ENCODE measurements around the gene SMYD3.

SMYD3 gene

GRCh38 chr1:245840971-245841370, 666.1 kb downstream of the SMYD3 start:
- Histone ChIP-seq H3K9me3 (ENCODE audit: control insufficient read depth, low read length) (no peaks in the 10 kb centered on the region), H3K36me3 (ENCODE audit: control insufficient read depth in 1 of 2, insufficient read depth in 2 of 2, low read depth in 1 of 2, low read length in 2 of 2) (peaks cover 0 to 6% of the 10 kb centered on the region in 2 experiments), H3K27ac (ENCODE audit: low read length, poor library complexity, severe bottlenecking) (no peak overlapping the region), H3K23ac (ENCODE audit: low read length in 2 of 2) (no peak overlapping the region), H2AK5ac (ENCODE audit: low read length, severe bottlenecking) (no peak overlapping the region), H2BK12ac (ENCODE audit: low read length in 2 of 2) (no peak overlapping the region), H3K4me3 (ENCODE audit: insufficient read depth in 1 of 2, low read depth in 1 of 2, low read length in 2 of 2) (no peak overlapping the region), H3K4me1 (ENCODE audit: control insufficient read depth, insufficient read depth, low read depth, low read length) (peaks cover 5% of the 10 kb centered on the region), H2BK15ac (ENCODE audit: low read depth, poor library complexity, severe bottlenecking) (no peak overlapping the region), H2BK120ac (ENCODE audit: low read depth, low read length) (no peak overlapping the region), H4K8ac (ENCODE audit: low read length) (no peak overlapping the region), H3K9ac (ENCODE audit: low read length) (no peak overlapping the region), H4K91ac (ENCODE audit: low read length) (no peak overlapping the region), H3K4ac (ENCODE audit: low read depth in 1 of 2, low read length in 2 of 2) (no peak overlapping the region), H2BK5ac (ENCODE audit: low read depth, low read length, poor library complexity, severe bottlenecking) (no peak overlapping the region), H3K4me2 (ENCODE audit: low read length, poor library complexity, severe bottlenecking) (no peak overlapping the region), H3K14ac (ENCODE audit: low read length in 2 of 2) (no peak overlapping the region), H3K79me1 (replicated peaks; ENCODE audit: low read length, poor library complexity, severe bottlenecking) (no peaks in the 10 kb centered on the region), H2AFZ (ENCODE audit: low read depth, low read length) (no peak overlapping the region), H3K18ac (ENCODE audit: low read depth in 1 of 2, low read length in 2 of 2) (no peak overlapping the region), H3K27me3 (ENCODE audit: control insufficient read depth in 1 of 2, insufficient read depth in 1 of 2, low read length in 2 of 2) (no peaks in the 10 kb centered on the region)
- no peak for DNase-seq
- WGBS: no CpG with 5 or more reads among the region's 2 CpGs

- Histone ChIP-seq H3K4me3 (ENCODE audit: insufficient read depth in 1 of 2, low read depth in 1 of 2, low read length in 2 of 2) (no peak overlapping the region), H3K4me2 (ENCODE audit: low read length, poor library complexity, severe bottlenecking) (no peak overlapping the region), H3K4me1 (ENCODE audit: control insufficient read depth, insufficient read depth, low read depth, low read length) (peaks cover 5% of the 10 kb centered on the region), H2BK120ac (ENCODE audit: low read depth, low read length) (no peak overlapping the region), H3K36me3 (ENCODE audit: control insufficient read depth in 1 of 2, insufficient read depth in 2 of 2, low read depth in 1 of 2, low read length in 2 of 2) (peaks cover 3 to 6% of the 10 kb centered on the region in 2 experiments), H3K9ac (ENCODE audit: low read length) (no peak overlapping the region), H2AK5ac (ENCODE audit: low read length, severe bottlenecking) (no peak overlapping the region), H3K79me1 (replicated peaks; ENCODE audit: low read length, poor library complexity, severe bottlenecking) (no peaks in the 10 kb centered on the region), H2BK12ac (ENCODE audit: low read length in 2 of 2) (no peak overlapping the region), H2BK15ac (ENCODE audit: low read depth, poor library complexity, severe bottlenecking) (no peak overlapping the region), H2BK5ac (ENCODE audit: low read depth, low read length, poor library complexity, severe bottlenecking) (no peak overlapping the region), H3K23ac (ENCODE audit: low read length in 2 of 2) (no peak overlapping the region), H3K4ac (ENCODE audit: low read depth in 1 of 2, low read length in 2 of 2) (no peak overlapping the region), H3K27me3 (ENCODE audit: control insufficient read depth in 1 of 2, insufficient read depth in 1 of 2, low read length in 2 of 2) (no peaks in the 10 kb centered on the region), H2AFZ (ENCODE audit: low read depth, low read length) (no peak overlapping the region), H3K18ac (ENCODE audit: low read depth in 1 of 2, low read length in 2 of 2) (no peak overlapping the region), H4K91ac (ENCODE audit: low read length) (no peak overlapping the region), H3K27ac (ENCODE audit: low read length, poor library complexity, severe bottlenecking) (peak overlapping the region; percentile 66), H3K9me3 (ENCODE audit: control insufficient read depth, low read length) (no peaks in the 10 kb centered on the region), H3K14ac (ENCODE audit: low read length in 2 of 2) (no peak overlapping the region), H4K8ac (ENCODE audit: low read length) (no peak overlapping the region)
- 78% methylated on average over 4 of the region's 5 CpGs for WGBS
- no peak for DNase-seq
These were observed 669.4 kb downstream of the SMYD3 start for GRCh38 chr1:245837718-245838117.

GRCh38 chr1:245835386-245835785, 671.7 kb downstream of the SMYD3 start:
- Histone ChIP-seq H3K4ac (ENCODE audit: low read depth in 1 of 2, low read length in 2 of 2) (no peak overlapping the region), H2AFZ (ENCODE audit: low read depth, low read length) (no peak overlapping the region), H3K9me3 (ENCODE audit: control insufficient read depth, low read length) (no peaks in the 10 kb centered on the region), H3K23ac (ENCODE audit: low read length in 2 of 2) (no peak overlapping the region), H4K8ac (ENCODE audit: low read length) (no peak overlapping the region), H3K79me1 (replicated peaks; ENCODE audit: low read length, poor library complexity, severe bottlenecking) (no peaks in the 10 kb centered on the region), H3K27me3 (ENCODE audit: control insufficient read depth in 1 of 2, insufficient read depth in 1 of 2, low read length in 2 of 2) (no peaks in the 10 kb centered on the region), H3K14ac (ENCODE audit: low read length in 2 of 2) (no peak overlapping the region), H2AK5ac (ENCODE audit: low read length, severe bottlenecking) (no peak overlapping the region), H2BK5ac (ENCODE audit: low read depth, low read length, poor library complexity, severe bottlenecking) (no peak overlapping the region), H2BK15ac (ENCODE audit: low read depth, poor library complexity, severe bottlenecking) (no peak overlapping the region), H3K4me2 (ENCODE audit: low read length, poor library complexity, severe bottlenecking) (no peak overlapping the region), H2BK120ac (ENCODE audit: low read depth, low read length) (no peak overlapping the region), H3K9ac (ENCODE audit: low read length) (no peak overlapping the region), H4K91ac (ENCODE audit: low read length) (no peak overlapping the region), H2BK12ac (ENCODE audit: low read length in 2 of 2) (no peak overlapping the region), H3K36me3 (ENCODE audit: control insufficient read depth in 1 of 2, insufficient read depth in 2 of 2, low read depth in 1 of 2, low read length in 2 of 2) (peaks cover 3 to 6% of the 10 kb centered on the region in 2 experiments), H3K27ac (ENCODE audit: low read length, poor library complexity, severe bottlenecking) (no peak overlapping the region), H3K18ac (ENCODE audit: low read depth in 1 of 2, low read length in 2 of 2) (no peak overlapping the region), H3K4me1 (ENCODE audit: control insufficient read depth, insufficient read depth, low read depth, low read length) (peaks cover 5% of the 10 kb centered on the region), H3K4me3 (ENCODE audit: insufficient read depth in 1 of 2, low read depth in 1 of 2, low read length in 2 of 2) (peak overlapping the region in 1 of 2 experiments; percentile 11)
- WGBS: 95% methylated on average over 4 of the region's 6 CpGs
- DNase-seq: no peak

- H2BK15ac ChIP-seq (ENCODE audit: low read depth, poor library complexity, severe bottlenecking): no peak overlapping the region
- H3K9ac ChIP-seq (ENCODE audit: low read length): no peak overlapping the region
- no peak overlapping the region for H3K18ac ChIP-seq (ENCODE audit: low read depth in 1 of 2, low read length in 2 of 2)
- no peak overlapping the region for H3K14ac ChIP-seq (ENCODE audit: low read length in 2 of 2)
- no peak overlapping the region for H4K91ac ChIP-seq (ENCODE audit: low read length)
- H3K9me3 ChIP-seq (ENCODE audit: control insufficient read depth, low read length): no peaks in the 10 kb centered on the region
- H3K4me3 ChIP-seq (ENCODE audit: insufficient read depth in 1 of 2, low read depth in 1 of 2, low read length in 2 of 2): no peak overlapping the region
- H3K4me2 ChIP-seq (ENCODE audit: low read length, poor library complexity, severe bottlenecking): no peak overlapping the region
- no peaks in the 10 kb centered on the region for H3K79me1 ChIP-seq (replicated peaks; ENCODE audit: low read length, poor library complexity, severe bottlenecking)
- H4K8ac ChIP-seq (ENCODE audit: low read length): no peak overlapping the region
- H2BK5ac ChIP-seq (ENCODE audit: low read depth, low read length, poor library complexity, severe bottlenecking): no peak overlapping the region
- H3K36me3 ChIP-seq (ENCODE audit: control insufficient read depth in 1 of 2, insufficient read depth in 2 of 2, low read depth in 1 of 2, low read length in 2 of 2): peaks cover 3 to 6% of the 10 kb centered on the region in 2 experiments
- DNase-seq: no peak
- H3K4ac ChIP-seq (ENCODE audit: low read depth in 1 of 2, low read length in 2 of 2): no peak overlapping the region
- no peak overlapping the region for H3K23ac ChIP-seq (ENCODE audit: low read length in 2 of 2)
- H3K27ac ChIP-seq (ENCODE audit: low read length, poor library complexity, severe bottlenecking): no peak overlapping the region
- peaks cover 5% of the 10 kb centered on the region for H3K4me1 ChIP-seq (ENCODE audit: control insufficient read depth, insufficient read depth, low read depth, low read length)
- no peak overlapping the region for H2BK12ac ChIP-seq (ENCODE audit: low read length in 2 of 2)
- H3K27me3 ChIP-seq (ENCODE audit: control insufficient read depth in 1 of 2, insufficient read depth in 1 of 2, low read length in 2 of 2): no peaks in the 10 kb centered on the region
- no peak overlapping the region for H2BK120ac ChIP-seq (ENCODE audit: low read depth, low read length)
- no peak overlapping the region for H2AK5ac ChIP-seq (ENCODE audit: low read length, severe bottlenecking)
- 89% methylated on average over 5 of the region's 5 CpGs for WGBS
- no peak overlapping the region for H2AFZ ChIP-seq (ENCODE audit: low read depth, low read length)
These were observed 673.1 kb downstream of the SMYD3 start for GRCh38 chr1:245834002-245834401.
